Measurements from ENCODE around the gene RBPMS2. TPM values are rescaled to one million over a fixed set of nuclear protein-coding genes. Genes with fewer than 3 reads are reported as not detected.
"Not testable (repeated sequence)": the region's sequence is repeated elsewhere in the genome, so short reads cannot be mapped to it uniquely, and the experiment has no call there.

RBPMS2 gene
- total RNA-seq, 1 experiment from 2014 or later = 0.48 TPM

GRCh38 chr15:64754663-64755426 lies 20.5 kb downstream of the RBPMS2 start:
- DNase-seq (ENCODE audit: low spot score) = no peak

GRCh38 chr15:64753480-64754185 lies 21.8 kb downstream of the RBPMS2 start:
- no peak for DNase-seq (ENCODE audit: low spot score)

- no peak for DNase-seq (ENCODE audit: low spot score)
Observed at GRCh38 chr15:64751464-64751863, 23.9 kb downstream of the RBPMS2 start.

GRCh38 chr15:64749999-64750657 lies 25.3 kb downstream of the RBPMS2 start:
- DNase-seq (ENCODE audit: low spot score) = no peak

GRCh38 chr15:64749167-64749566 lies 26.2 kb downstream of the RBPMS2 start:
- DNase-seq (ENCODE audit: low spot score) = no peak

GRCh38 chr15:64748251-64748650 lies 27.1 kb downstream of the RBPMS2 start:
- DNase-seq (ENCODE audit: low spot score) = no peak

- no peak for DNase-seq (ENCODE audit: low spot score)
Observed at GRCh38 chr15:64747578-64747977, 27.8 kb downstream of the RBPMS2 start.

GRCh38 chr15:64746921-64747320 lies 28.5 kb downstream of the RBPMS2 start:
- DNase-seq (ENCODE audit: low spot score) = no peak

- DNase-seq (ENCODE audit: low spot score) = no peak
Observed at GRCh38 chr15:64746356-64746755, 29.0 kb downstream of the RBPMS2 start.

GRCh38 chr15:64743691-64744090 lies 31.7 kb downstream of the RBPMS2 start:
- no peak for DNase-seq (ENCODE audit: low spot score)

- no peak for DNase-seq (ENCODE audit: low spot score)
Observed at GRCh38 chr15:64742921-64743320, 32.5 kb downstream of the RBPMS2 start.

- DNase-seq (ENCODE audit: low spot score) = no peak
Observed at GRCh38 chr15:64742385-64742784, 33.0 kb downstream of the RBPMS2 start.

GRCh38 chr15:64741708-64742107 lies 33.7 kb downstream of the RBPMS2 start:
- DNase-seq (ENCODE audit: low spot score) = not testable (repeated sequence)

GRCh38 chr15:64740311-64741170 lies 34.8 kb downstream of the RBPMS2 start:
- no peak for DNase-seq (ENCODE audit: low spot score)

GRCh38 chr15:64739577-64740143 lies 35.7 kb downstream of the RBPMS2 start:
- DNase-seq (ENCODE audit: low spot score) = no peak

GRCh38 chr15:64739156-64739555 lies 36.2 kb downstream of the RBPMS2 start:
- no peak for DNase-seq (ENCODE audit: low spot score)

- no peak for DNase-seq (ENCODE audit: low spot score)
Observed at GRCh38 chr15:64738226-64739095, 36.9 kb downstream of the RBPMS2 start.

GRCh38 chr15:64732156-64732860 lies 43.1 kb downstream of the RBPMS2 start:
- DNase-seq (ENCODE audit: low spot score) = no peak

GRCh38 chr15:64731805-64732151 lies 43.6 kb downstream of the RBPMS2 start:
- no peak for DNase-seq (ENCODE audit: low spot score)

All from H4 (cell line).